Fibroblast of villous mesenchyme (primary cell): ENCODE data around the gene ANGEL1. TPM values are rescaled to one million over a fixed set of nuclear protein-coding genes. Genes with fewer than 3 reads are reported as not detected.

Experiments used
- DNase-seq: peaks from one replicate; pipeline ENCODE4 v3.0.0-alpha.2; 2010; ENCODE audit warnings: low read depth
- H3K4me3 ChIP-seq: 2 replicates; pipeline ENCODE4 v1.5.1; 2011; ENCODE audit warnings: low read depth, mild to moderate bottlenecking, low read length
- CTCF ChIP-seq: IDR thresholded peaks from 2 replicates; pipeline ENCODE4 v1.5.1; 2012; ENCODE audit warnings: low read depth, mild to moderate bottlenecking, low read length; ENCODE audit not compliant: insufficient read depth
- total RNA-seq: library from RNA; depleted of rRNA; stranded (reverse); fragments of >200 nt; gene quantifications from 2 replicates; pipeline ENCODE4 v1.2.3, GENCODE V29; 2012

ANGEL1 gene
- total RNA-seq, 1 donor: 10.4 TPM

- DNase-seq: peak; percentile 48
- peak; percentile 59 for TF ChIP-seq CTCF
- peak overlapping the region; percentile 84 for H3K4me3 ChIP-seq
Measured at GRCh38 chr14:76810953-76811400, 1.7 kb downstream of the ANGEL1 start.

- DNase-seq: peak; percentile 2
- H3K4me3 ChIP-seq: peak overlapping the region; percentile 84
- TF ChIP-seq CTCF: no peak
Measured at GRCh38 chr14:76810525-76810924, 2.2 kb downstream of the ANGEL1 start.

DNA sequence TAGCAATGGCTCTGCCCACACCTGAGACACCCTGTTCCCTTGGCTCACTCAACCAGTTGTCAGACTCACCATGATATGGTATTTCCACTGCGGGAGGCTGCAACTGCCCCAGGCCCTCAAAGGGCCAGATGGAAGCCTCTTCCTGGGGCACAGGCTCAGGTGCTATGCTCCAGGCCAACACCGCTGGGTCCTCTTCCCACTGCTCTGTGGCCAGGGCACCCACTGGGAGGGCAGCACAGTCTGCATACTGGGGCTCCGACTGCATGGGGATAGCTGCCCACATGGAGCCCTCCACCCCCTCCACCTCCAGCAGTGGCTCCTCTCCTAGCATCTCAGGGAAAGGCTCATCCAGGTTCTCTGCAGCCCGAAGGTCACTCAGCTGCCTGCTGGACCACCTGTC lies 3.7 kb downstream of the ANGEL1 start:
- no peak for TF ChIP-seq CTCF
- no peak for DNase-seq
- H3K4me3 ChIP-seq: no peak overlapping the region

DNA sequence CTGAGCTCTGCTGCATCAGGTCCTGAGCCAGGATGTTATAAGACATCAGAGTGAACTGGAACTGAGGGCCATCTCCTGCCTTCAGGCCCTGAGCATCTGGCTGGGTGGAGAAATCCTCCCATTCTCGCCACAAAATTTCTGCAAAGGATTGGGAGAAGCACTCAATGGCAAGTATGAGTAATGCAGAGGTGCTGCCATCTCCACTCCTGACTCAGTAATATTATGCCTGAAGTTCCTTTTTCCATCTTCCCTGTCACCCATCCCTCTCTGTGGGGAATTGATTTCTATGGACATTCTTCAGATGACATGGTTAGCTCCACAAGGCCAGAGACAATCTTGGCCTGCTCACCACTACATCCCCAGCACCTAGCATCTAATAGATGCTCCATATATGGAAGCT lies 4.7 kb downstream of the ANGEL1 start:
- DNase-seq: no peak

DNA sequence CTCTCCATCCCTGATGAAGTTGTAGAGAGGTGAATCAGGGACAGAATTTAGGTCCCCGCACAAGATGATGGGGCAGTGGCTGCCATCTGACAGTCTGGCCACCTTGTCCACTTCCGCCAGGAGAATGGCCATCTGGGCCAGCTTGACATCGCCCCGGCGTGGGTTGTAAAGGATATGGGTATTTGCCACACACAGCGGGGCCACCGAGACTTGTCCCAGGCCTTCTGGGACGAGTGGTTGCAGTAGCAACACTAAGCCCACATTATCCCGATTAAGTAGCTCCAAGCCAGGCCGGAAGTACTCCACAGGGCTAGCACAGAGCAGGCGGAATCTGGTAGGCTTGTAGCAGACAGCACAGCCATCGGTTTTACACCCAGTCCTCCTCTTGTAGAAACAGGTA lies 6.2 kb downstream of the ANGEL1 start:
- DNase-seq: no peak
- H3K4me3 ChIP-seq: no peak overlapping the region
- no peak for TF ChIP-seq CTCF

More for the DNA sequence above, 4.7 kb downstream of the ANGEL1 start:
- no peak for TF ChIP-seq CTCF
- H3K4me3 ChIP-seq: no peak overlapping the region

- no peak for TF ChIP-seq CTCF
- DNase-seq: no peak
Measured at GRCh38 chr14:76793956-76794355, 18.7 kb downstream of the ANGEL1 start.

DNA sequence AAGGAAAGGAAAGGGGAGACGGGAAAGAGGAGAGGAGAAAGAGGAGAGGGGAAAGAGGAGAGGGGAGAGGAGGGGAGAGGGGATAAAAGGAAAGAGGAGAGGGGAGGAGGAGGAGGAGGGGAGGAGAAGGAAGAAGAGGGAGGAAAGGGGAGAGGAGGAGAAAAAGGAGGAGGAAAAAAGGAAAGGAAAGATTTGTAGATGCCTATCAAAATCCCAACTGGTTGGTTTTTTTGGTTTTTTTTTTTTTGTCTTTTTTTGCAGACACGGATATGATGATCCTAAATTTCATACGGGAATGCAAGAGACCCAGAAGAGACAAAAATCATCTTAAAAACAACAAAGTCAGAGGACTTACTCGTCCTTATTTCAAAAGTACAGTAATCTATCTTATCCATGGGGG lies 19.4 kb downstream of the ANGEL1 start:
- no peak overlapping the region for H3K4me3 ChIP-seq
- TF ChIP-seq CTCF: no peak
- no peak for DNase-seq

More at GRCh38 chr14:76793956-76794355, 18.7 kb downstream of the ANGEL1 start:
- no peak overlapping the region for H3K4me3 ChIP-seq
